Activated CD4-positive, alpha-beta T cell treated with anti-CD3 and anti-CD28 coated beads, Interleukin-2, amount 50 U/mL, for 4 hours (primary cell): ENCODE data around the gene PRRC1.

Source experiments
- DNase-seq, 2 experiments: peaks; one replicate each; pipeline ENCODE4 v3.0.0-alpha.2; 2020

Gene PRRC1

DNA sequence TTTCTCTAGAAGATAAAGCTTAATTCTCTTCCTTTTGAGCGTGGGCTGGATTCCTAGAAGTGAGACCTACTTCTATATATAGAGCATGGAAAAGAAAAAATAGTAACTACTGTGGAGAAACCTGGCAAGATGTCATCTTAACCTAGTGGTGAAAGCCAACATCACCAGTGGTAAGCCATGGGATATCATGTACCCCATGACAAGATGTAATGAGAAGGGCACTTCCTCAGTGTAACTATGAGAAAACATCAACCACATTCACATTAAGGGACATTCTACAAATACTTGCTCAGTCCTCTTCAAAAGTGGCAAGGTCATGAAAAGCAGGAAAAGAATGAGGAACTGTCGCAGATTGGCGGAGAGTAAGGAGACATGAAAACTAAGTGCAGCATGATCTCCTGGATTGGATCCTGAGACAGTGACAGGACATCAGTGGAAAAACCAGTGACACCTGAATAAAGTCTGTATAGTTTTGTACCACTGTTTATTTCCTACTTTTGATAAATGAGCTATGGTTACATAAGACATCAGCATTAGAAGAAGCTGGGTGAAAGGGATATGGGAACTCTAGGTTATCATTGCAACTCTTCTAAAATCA is 65.4 kb downstream of the PRRC1 start:
- no peak for DNase-seq

DNA sequence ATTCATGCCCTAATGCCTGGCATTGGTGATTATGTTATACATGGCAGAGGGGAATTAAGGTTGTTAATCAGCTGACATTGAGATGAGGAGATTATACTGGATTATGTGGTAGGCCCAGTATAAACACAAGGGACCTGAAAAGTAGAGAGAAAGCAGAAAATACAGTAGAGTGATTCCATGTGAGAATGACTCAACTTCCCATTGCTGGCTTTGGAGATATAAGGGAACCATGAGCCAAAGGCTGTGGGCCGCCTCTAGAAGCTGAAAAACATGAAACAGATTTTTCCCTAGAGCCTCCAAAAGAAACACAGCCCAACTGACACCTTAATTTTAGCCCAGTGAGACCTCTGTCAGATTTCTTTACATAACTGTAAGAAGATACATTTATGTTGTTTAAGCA is 66.4 kb downstream of the PRRC1 start:
- DNase-seq, result no peak

- DNase-seq, result no peak
These were observed 68.2 kb downstream of the PRRC1 start for GRCh38 chr5:127585661-127586060.

- DNase-seq, result no peak
These were observed 68.8 kb downstream of the PRRC1 start for GRCh38 chr5:127586066-127586770.

DNA sequence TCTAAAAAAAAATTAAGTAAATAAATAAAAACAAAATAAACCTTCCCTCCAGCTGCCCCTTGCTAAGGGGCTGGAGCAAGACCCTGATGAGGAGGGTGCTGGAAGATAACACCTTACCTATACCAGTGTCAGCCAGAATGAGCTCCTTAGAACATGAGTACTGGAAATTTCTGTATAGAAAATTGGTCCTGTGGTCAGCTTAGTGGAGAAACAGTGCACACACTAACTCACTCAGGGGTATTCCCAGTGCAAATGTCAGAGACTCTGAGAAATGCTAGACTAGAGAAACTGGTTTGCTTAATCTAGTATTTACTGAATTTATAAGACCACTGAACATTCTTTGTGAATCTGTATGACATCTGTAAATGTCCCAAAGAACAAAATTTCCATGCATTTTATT is 69.4 kb downstream of the PRRC1 start:
- no peak for DNase-seq

DNA sequence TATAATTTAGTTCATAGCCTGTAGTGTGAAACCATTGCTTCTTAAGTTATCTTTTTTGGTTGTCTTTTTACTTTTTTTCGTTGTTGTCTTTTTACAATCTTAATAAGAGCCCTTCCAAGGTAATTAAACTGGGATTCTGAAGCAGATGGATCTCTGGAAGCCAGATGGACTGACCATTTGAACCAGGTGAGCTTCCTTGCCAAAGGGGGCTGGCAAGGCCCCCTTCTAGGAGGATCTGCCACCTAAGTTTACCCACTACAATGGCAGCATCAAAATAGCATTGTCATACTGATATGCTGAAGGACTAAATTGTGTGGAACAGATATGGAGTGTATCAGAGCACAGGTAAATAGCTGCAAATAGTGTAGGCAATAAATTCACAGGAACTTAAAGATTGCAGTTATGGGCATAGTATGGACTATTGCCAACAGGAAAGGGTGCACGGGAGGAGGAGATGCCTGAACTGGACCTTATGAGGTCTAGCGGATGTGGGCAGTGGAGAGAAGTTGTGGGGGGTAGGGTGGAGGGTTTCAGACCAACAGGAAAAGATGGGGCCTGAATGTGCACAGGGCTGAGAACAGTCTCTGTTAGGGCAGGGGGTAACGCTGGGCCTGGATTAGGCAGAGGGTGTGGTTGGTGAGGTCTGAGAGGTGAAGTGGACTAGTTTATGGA is 69.9 kb downstream of the PRRC1 start:
- DNase-seq, result no peak

- no peak for DNase-seq
These were observed 70.9 kb downstream of the PRRC1 start for GRCh38 chr5:127588368-127588767.

DNA sequence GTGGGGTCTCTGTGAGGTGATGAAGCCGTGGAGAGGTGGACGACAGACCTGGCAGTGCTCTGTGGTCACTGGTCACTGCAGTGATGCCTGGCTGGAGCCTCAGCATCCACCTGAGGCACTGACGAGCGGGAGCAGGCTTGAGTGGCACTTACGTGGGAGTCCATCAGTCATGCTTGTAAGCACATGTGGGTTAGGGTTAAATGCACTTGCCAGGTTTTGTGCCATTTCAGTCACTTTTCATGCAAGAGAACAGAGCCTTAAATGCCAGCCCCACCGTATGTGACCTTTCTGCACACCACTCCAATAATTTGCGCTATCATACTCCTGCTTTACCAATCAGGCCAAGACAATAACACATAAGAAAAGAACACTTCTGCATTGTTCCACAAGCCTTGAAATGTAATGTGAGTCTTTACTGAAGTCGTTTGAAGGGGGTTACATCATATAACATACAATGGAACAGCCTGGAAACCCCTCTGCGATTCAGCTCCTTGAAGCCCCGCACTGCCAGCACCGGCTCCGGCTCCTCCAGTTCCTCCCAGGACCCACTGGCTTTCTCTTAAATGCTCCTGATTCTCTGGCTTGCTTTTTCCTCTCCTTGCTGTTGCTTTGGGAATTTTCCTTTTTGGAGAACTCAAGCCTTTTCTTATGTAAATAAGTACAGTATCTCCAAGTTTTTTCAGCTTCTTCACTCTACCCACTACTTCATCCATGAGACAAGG is 72.0 kb downstream of the PRRC1 start:
- DNase-seq, result no peak

DNA sequence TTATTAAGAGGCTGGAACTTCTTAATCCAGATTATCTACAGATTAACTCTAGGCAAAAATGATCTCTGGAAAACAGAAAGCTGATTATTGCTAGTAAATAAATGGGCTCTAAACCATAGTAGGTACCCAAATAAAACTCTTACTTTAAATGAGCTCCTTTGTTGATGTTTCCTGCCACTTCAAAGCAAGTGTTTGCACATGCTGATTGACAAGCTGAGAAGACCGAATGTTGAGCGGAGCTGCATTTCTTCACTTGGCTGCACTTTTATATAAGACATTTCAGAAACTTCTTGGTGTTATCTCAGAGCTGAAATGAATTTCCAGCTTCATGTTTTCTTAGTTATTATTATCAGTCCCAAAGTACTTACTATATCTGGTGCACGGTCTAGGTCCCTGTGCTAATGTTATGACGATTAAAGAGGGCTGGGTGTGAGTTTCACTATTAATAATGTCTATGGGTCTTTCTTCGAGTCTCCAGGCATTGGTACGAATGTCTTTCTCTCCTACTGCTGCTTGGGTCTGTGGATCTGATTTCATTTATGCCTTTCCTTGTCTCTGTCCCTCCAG is 72.8 kb downstream of the PRRC1 start:
- no peak for DNase-seq

- no peak for DNase-seq
These were observed 78.3 kb downstream of the PRRC1 start for GRCh38 chr5:127595484-127596368.

GRCh38 chr5:127596501-127596900 is 79.1 kb downstream of the PRRC1 start:
- DNase-seq, result no peak

- DNase-seq, result no peak
These were observed 81.9 kb downstream of the PRRC1 start for GRCh38 chr5:127599320-127599719.

GRCh38 chr5:127599847-127600246 is 82.4 kb downstream of the PRRC1 start:
- DNase-seq, result no peak

DNA sequence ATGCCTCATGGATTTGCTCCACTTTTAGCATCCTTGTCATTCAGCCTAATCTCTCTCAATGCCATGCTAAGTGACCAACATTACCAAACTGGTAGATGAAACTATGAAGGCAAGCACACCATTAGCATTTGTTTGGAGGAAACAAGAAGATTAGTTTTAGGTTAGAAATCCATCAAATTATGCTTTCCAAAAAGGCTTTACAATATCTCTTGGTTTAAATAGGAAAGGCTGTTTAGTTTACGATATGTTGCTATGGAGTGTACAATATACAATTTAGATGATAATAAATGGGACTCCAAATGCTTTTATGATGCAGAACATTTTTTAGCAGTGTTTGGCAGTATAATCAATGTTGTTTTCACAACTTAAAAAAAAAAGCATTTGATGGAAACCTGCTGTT is 83.7 kb downstream of the PRRC1 start:
- DNase-seq, result no peak

GRCh38 chr5:127601601-127602000 is 84.2 kb downstream of the PRRC1 start:
- DNase-seq, result no peak

GRCh38 chr5:127602481-127602880 is 85.0 kb downstream of the PRRC1 start:
- DNase-seq, result no peak

DNA sequence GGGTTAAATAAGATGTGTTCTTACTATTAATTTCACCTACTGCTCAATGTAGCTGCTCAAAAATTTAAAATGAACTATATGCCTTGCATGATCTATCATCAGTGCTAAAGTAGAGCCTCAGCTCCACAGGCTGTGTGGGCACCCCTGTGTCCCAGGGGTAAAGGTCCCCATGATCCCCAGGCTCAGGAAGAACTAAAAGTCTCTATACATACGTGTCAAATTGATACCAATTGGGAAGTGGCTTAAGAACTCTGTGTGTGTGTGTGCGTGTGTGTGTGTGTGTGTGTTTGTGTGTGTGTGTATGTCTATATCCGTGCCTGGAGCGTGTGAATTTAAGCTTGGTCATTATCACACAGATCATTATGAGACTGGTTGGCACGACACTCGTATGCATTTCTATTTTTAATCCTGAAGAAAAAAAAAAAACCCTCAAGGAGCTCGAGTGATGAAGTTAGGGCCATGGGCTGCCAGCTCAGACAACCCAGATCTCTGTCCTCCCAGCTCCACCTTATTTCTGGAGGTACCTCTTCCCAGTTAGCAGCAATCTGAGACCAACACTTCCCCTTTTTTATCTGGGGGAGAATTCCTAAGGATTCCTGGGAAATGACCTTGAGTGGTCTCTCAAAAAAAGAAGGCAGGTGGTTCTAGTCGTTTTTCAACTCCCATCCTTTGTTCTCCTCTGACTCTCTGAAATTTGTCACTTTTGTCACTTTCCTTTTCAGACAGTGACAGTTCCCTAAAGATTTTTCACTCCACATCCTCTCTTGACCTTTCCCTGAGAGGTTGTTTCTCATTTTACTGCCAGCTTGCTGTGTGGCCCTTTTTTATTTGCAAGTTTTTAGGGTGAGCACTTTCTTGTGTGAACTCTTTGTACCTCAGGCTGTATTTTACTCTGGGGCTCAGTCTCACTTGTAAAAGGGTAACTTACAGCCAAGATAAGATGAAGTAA is 85.7 kb downstream of the PRRC1 start:
- no peak for DNase-seq
